K562 (cell line): ENCODE measurements around the gene OSBP2.

Experiments
- ARNT ChIP-seq, 2 experiments: fragments of 450-650 bp; IDR thresholded peaks; 2 replicates each; pipeline ENCODE4 v1.6.1; 2016; ENCODE audit warnings: mild to moderate bottlenecking in 1 of 2
- CBX3 ChIP-seq, 2 experiments: IDR thresholded peaks; 1 replicate in 1 of 2; 2 replicates in 1 of 2; pipeline ENCODE4 v1.6.1; 2012; ENCODE audit warnings: inconsistent platforms in 2 of 2, low read length in 2 of 2, borderline replicate concordance in 1 of 2, control low read depth in 1 of 2
- CTCF ChIP-seq, 3 experiments: IDR thresholded peaks in 2 of 3; conservative IDR thresholded peaks in 1 of 3; 2 replicates each; pipeline ENCODE4 v1.5.1; 2011 to 2012; ENCODE audit warnings: low read length in 3 of 3, mild to moderate bottlenecking in 3 of 3, control low read depth in 2 of 3, improper control_type of control experiment in 1 of 3, inconsistent platforms in 1 of 3, low read depth in 1 of 3, mixed read lengths in 1 of 3, moderate library complexity in 1 of 3; ENCODE audit not compliant: insufficient read depth in 2 of 3
- E2F8 ChIP-seq: fragments of 450-650 bp; IDR thresholded peaks from 2 replicates; pipeline ENCODE4 v1.7.1; 2018; ENCODE audit warnings: mild to moderate bottlenecking, low read depth; ENCODE audit not compliant: partially characterized antibody
- EP300 ChIP-seq: IDR thresholded peaks from 2 replicates; pipeline ENCODE4 v1.6.1; 2012; ENCODE audit warnings: low read length, improper control_type of control experiment
- FOXK1 ChIP-seq: sonication (generic); formaldehyde crosslinking; IDR thresholded peaks from 2 replicates; pipeline ENCODE4 v1.8.0; 2022; ENCODE audit warnings: missing genetic modification reagents, mild to moderate bottlenecking, borderline replicate concordance
- MYBL2 ChIP-seq, 2 experiments: fragments of 450-650 bp in 1 of 2; sonication (generic) in 1 of 2; formaldehyde crosslinking in 1 of 2; IDR thresholded peaks; 2 replicates each; pipeline versions ENCODE4 v1.6.1 to v1.8.1; 2017 to 2022; ENCODE audit warnings: borderline replicate concordance in 1 of 2, inconsistent platforms in 1 of 2, low read depth in 1 of 2, mild to moderate bottlenecking in 1 of 2, missing genetic modification reagents in 1 of 2, moderate library complexity in 1 of 2
- SP2 ChIP-seq: IDR thresholded peaks from 2 replicates; pipeline ENCODE4 v1.6.1; 2011; ENCODE audit warnings: mild to moderate bottlenecking, low read depth, low read length, moderate library complexity; ENCODE audit not compliant: poor library complexity, severe bottlenecking; ENCODE audit errors: extremely low read depth
- SUPT5H ChIP-seq: fragments of 450-650 bp; IDR thresholded peaks from 2 replicates; pipeline ENCODE4 v1.6.1; 2016
- TEAD2 ChIP-seq: fragments of 450-650 bp; IDR thresholded peaks from 2 replicates; pipeline ENCODE4 v1.6.1; 2016; ENCODE audit warnings: missing genetic modification characterization, control low read depth, missing compliant biosample characterization
- ZHX1 ChIP-seq: fragments of 150-350 bp; conservative IDR thresholded peaks from 2 replicates; pipeline ENCODE4 v1.6.1; 2014; ENCODE audit warnings: low read length
- ZNF224 ChIP-seq: sonication (generic); formaldehyde crosslinking; IDR thresholded peaks from 2 replicates; pipeline ENCODE4 v1.8.0; 2022; ENCODE audit warnings: mild to moderate bottlenecking, missing genetic modification reagents
- TF ChIP-seq, protein P1 (sequence below): fragments of 200-800 bp; sonication (Bioruptor generic); IDR thresholded peaks from 2 replicates; pipeline ENCODE4 v1.6.1; 2016; ENCODE audit warnings: missing genetic modification characterization, missing compliant biosample characterization

- TF ChIP-seq SP2 (no peak), ZHX1 (no peak), ARNT (IDR thresholded peaks at IDR 0.05) (no peak), MYBL2 (IDR thresholded peaks at IDR 0.05; ENCODE audit: low read depth) (no peak), MYBL2 (CRISPR knock-in tag; IDR thresholded peaks at IDR 0.05; ENCODE audit: borderline replicate concordance) (no peak), ZNF224 (CRISPR knock-in tag) (no peak), TEAD2 (tag) (no peak), SUPT5H (no peak), EP300 (no peak), FOXK1 (CRISPR knock-in tag) (no peak), E2F8 (no peak), CBX3 (IDR thresholded peaks at IDR 0.05; ENCODE audit: borderline replicate concordance in 1 of 2, low read length in 2 of 2) (no peak), CTCF (IDR thresholded peaks at IDR 0.05 in 2 of 3, conservative IDR thresholded peaks at IDR 0.05 in 1 of 3; ENCODE audit: insufficient read depth in 2 of 3, low read depth in 1 of 3, low read length in 3 of 3) (no peak)
- TF ChIP-seq, protein P1, sequence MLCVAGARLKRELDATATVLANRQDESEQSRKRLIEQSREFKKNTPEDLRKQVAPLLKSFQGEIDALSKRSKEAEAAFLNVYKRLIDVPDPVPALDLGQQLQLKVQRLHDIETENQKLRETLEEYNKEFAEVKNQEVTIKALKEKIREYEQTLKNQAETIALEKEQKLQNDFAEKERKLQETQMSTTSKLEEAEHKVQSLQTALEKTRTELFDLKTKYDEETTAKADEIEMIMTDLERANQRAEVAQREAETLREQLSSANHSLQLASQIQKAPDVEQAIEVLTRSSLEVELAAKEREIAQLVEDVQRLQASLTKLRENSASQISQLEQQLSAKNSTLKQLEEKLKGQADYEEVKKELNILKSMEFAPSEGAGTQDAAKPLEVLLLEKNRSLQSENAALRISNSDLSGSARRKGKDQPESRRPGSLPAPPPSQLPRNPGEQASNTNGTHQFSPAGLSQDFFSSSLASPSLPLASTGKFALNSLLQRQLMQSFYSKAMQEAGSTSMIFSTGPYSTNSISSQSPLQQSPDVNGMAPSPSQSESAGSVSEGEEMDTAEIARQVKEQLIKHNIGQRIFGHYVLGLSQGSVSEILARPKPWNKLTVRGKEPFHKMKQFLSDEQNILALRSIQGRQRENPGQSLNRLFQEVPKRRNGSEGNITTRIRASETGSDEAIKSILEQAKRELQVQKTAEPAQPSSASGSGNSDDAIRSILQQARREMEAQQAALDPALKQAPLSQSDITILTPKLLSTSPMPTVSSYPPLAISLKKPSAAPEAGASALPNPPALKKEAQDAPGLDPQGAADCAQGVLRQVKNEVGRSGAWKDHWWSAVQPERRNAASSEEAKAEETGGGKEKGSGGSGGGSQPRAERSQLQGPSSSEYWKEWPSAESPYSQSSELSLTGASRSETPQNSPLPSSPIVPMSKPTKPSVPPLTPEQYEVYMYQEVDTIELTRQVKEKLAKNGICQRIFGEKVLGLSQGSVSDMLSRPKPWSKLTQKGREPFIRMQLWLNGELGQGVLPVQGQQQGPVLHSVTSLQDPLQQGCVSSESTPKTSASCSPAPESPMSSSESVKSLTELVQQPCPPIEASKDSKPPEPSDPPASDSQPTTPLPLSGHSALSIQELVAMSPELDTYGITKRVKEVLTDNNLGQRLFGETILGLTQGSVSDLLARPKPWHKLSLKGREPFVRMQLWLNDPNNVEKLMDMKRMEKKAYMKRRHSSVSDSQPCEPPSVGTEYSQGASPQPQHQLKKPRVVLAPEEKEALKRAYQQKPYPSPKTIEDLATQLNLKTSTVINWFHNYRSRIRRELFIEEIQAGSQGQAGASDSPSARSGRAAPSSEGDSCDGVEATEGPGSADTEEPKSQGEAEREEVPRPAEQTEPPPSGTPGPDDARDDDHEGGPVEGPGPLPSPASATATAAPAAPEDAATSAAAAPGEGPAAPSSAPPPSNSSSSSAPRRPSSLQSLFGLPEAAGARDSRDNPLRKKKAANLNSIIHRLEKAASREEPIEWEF, result no peak
Measured at GRCh38 chr22:30832407-30832987, 137.8 kb downstream of the OSBP2 start.
